Measurements from ENCODE around the gene CST8.
"Not testable (repeated sequence)": the region's sequence is repeated elsewhere in the genome, so short reads cannot be mapped to it uniquely, and the experiment has no call there.

The CST8 gene

DNA sequence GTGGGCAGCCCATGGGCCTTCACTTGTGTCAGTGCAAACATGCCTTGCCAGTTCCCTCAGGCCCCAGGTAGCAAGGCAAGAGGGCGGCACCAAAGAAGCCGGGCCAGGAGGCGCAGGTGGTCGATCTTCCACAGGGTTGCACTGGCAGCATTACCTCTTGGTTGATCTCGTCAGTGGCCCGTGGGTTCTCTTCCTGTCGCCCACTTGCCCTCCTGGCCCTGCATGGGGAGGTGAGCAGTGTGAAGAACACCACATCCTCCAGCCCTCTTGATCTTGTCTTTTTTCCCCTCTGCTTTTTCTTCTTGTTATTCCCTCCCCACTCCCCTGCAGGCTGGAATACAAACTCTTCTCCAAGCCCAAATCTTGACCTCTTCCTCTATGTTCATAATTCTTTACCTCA lies 35.3 kb upstream of the CST8 start:
- no peak overlapping the region for H3K4me3 ChIP-seq (ENCODE audit: low read depth, low read length)
- TF ChIP-seq, protein P1, sequence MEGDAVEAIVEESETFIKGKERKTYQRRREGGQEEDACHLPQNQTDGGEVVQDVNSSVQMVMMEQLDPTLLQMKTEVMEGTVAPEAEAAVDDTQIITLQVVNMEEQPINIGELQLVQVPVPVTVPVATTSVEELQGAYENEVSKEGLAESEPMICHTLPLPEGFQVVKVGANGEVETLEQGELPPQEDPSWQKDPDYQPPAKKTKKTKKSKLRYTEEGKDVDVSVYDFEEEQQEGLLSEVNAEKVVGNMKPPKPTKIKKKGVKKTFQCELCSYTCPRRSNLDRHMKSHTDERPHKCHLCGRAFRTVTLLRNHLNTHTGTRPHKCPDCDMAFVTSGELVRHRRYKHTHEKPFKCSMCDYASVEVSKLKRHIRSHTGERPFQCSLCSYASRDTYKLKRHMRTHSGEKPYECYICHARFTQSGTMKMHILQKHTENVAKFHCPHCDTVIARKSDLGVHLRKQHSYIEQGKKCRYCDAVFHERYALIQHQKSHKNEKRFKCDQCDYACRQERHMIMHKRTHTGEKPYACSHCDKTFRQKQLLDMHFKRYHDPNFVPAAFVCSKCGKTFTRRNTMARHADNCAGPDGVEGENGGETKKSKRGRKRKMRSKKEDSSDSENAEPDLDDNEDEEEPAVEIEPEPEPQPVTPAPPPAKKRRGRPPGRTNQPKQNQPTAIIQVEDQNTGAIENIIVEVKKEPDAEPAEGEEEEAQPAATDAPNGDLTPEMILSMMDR (IDR thresholded peaks at IDR 0.05; ENCODE audit: borderline replicate concordance, insufficient read depth, low read depth, low read length), result no peak

DNA sequence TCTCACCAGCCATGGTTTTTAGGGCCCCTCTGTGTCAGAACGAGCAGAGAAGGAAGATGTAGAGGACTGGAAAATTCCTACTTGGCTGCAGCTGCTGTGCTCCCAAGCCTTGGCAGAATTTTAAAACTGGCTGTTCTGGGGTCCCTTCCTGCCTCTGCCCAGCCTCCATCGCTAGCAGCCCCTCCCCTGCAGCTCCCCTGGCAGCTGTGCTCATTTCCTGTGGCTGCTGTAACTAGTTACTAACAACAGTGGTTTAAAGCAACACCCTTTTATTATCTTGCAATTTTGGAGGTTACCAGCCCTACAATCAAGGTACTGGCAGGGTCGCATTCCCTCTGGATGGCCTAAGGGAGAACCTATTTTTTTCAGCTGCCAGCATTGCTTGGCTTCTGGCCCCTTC lies 34.5 kb upstream of the CST8 start:
- no peak overlapping the region for H3K4me3 ChIP-seq (ENCODE audit: low read depth, low read length)
- TF ChIP-seq, protein P1 (IDR thresholded peaks at IDR 0.05; ENCODE audit: borderline replicate concordance, insufficient read depth, low read depth, low read length), result no peak

DNA sequence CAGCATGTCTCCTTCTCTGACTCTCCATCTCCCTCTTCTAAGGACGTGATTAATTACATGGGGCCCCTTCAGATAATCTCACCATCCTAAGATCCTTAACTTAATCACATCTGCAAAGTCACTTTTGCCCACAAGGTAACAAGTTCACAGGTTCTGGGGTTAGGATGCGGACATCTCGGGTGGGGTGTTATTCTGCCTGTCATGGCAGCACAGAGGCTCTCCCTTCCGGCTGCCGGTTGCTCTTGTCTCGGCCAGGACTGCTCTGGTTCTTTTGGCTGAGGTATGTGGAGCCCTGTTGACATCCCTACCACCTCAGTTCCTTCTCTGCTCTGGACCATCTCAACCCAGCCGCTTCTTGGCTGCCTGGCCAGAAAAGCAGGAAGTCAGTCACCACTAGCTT lies 34.0 kb upstream of the CST8 start:
- TF ChIP-seq, protein P1 (IDR thresholded peaks at IDR 0.05; ENCODE audit: borderline replicate concordance, insufficient read depth, low read depth, low read length), result no peak
- H3K4me3 ChIP-seq (ENCODE audit: low read depth, low read length), result no peak overlapping the region

DNA sequence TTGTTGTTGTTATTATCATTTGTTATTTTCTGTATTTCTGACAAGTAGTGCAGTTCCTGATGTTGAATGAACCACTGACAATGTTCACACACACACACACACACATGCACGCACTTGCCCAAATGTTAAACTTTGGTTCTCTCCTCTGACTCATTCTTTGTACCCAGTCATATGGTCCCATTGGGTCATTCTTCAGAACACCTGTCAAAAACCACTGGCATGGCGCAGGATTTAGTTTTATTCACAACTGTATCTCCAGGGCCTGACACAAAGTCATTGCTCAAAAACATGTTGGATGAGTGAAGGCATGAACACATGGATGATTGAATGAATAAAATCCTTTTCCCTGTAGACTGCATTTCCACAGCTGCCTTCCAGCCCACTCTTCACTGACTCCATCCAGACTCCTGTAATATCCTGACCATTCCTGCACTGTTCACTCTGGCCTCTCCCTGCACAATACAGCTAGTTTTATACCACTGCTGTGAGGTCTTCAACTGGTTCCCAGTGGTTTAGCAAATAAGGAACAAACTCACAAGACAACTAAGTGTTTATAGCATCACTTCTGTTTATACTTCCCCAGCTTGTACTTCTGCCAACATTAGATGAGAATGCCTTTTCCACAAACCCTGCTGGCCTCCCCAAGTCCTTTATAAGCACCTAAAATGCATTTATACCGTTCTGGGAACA lies 31.3 kb upstream of the CST8 start:
- TF ChIP-seq, protein P1 (IDR thresholded peaks at IDR 0.05; ENCODE audit: borderline replicate concordance, insufficient read depth, low read depth, low read length), result no peak
- no peak overlapping the region for H3K4me3 ChIP-seq (ENCODE audit: low read depth, low read length)

DNA sequence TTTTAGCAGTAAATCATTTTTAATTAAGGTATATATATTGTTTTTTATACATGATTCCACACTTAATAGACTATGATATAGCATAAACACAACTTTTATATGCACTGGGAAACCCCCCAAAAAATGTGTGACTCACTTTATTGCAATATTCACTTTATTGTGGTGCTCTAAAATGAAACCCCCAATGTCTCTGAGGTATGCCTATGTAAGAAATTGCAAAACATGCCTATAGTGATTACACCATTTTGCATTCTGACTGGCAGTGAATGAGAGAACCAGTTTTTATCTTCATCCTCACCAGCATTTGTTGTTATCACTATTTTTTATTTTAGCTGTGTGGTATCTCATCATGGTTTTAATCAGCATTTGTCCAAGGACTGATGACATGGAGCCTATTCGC lies 29.7 kb upstream of the CST8 start:
- TF ChIP-seq, protein P1 (IDR thresholded peaks at IDR 0.05; ENCODE audit: borderline replicate concordance, insufficient read depth, low read depth, low read length), result no peak
- H3K4me3 ChIP-seq (ENCODE audit: low read depth, low read length), result no peak overlapping the region

DNA sequence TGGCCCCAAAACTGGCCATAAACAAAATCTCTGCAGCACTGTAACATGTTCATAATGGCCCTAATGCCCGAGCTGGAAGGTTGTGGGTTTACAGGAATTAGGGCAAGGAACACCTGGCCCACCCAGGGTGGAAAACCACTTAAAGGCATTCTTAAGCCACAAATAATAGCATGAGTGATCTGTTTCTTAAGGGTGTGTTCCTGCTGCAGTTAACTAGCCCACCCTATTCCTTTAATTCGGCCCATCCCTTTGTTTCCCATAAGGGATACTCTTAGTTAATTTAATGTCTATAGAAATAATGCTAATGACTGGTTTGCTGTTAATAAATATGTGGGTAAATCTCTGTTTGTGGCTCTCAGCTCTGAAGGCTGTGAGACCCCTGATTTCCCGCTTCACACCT lies 24.0 kb upstream of the CST8 start:
- not testable (repeated sequence) for H3K4me3 ChIP-seq (ENCODE audit: low read depth, low read length)

DNA sequence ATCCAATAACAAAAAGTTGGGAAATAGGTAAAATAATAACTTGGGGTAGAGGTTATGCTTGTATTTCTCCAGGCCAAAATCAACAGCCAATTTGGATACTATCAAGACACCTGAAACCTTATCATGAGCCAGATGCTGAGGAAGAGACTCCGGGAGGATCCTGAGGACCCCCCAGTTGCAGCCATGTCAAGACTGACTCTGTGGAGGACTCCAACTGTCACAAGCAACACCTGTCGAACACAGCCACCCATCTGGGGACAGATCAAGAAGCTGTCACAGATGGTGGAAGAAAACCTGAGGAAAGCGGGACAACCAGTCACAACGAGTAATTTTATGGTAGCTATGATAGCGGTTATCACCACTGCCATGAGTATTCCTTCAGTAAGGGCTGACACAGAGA lies 18.6 kb upstream of the CST8 start:
- H3K4me3 ChIP-seq (ENCODE audit: low read depth, low read length), result not testable (repeated sequence)

DNA sequence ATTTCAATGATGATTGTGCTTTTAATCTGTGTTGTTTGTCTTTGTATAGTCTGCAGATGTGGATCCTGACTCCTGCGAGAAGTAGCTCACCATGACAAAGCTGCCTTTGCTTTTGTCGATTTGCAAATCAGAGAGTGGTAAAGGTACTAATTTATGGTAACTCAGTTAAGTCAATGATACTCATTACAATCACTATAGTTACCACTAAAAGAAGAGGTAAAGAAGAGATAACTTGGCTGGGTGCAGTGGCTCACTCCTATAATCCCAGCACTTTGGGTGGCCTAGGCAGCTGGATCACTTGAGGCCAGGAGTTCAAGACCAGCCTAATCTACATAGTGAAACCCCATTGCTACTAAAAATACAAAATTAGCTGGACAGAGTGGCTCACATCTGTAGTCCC lies 17.6 kb upstream of the CST8 start:
- not testable (repeated sequence) for H3K4me3 ChIP-seq (ENCODE audit: low read depth, low read length)

DNA sequence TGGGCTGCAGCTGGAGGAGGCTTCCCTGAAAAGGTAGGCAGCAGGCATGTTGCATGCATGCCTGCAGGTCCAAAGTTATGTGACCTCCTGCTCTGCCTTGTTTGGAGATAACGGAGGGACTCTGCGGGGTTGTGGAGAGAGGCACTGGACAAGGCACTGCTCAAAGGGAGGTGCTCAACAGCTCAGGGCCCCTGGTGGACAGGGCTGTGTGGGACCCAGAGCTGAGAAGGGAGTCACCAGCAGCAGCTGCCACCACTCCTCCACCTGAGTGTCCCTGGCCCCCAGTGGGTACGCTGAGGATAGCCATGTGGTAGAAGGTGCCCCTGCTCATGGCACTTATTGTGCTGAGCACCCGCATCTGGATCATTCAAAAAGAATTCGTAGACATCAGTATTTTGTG lies 15.5 kb upstream of the CST8 start:
- H3K4me3 ChIP-seq (ENCODE audit: low read depth, low read length), result no peak overlapping the region
- TF ChIP-seq, protein P1 (IDR thresholded peaks at IDR 0.05; ENCODE audit: borderline replicate concordance, insufficient read depth, low read depth, low read length), result no peak

Data from GM12875 (cell line).